Measurements from ENCODE around the gene CRYBG1. TPM values are rescaled to one million over a fixed set of nuclear protein-coding genes. Genes with fewer than 3 reads are reported as not detected.

CRYBG1 gene
- polyA plus RNA-seq, 1 experiment, result 0.75 TPM

DNA sequence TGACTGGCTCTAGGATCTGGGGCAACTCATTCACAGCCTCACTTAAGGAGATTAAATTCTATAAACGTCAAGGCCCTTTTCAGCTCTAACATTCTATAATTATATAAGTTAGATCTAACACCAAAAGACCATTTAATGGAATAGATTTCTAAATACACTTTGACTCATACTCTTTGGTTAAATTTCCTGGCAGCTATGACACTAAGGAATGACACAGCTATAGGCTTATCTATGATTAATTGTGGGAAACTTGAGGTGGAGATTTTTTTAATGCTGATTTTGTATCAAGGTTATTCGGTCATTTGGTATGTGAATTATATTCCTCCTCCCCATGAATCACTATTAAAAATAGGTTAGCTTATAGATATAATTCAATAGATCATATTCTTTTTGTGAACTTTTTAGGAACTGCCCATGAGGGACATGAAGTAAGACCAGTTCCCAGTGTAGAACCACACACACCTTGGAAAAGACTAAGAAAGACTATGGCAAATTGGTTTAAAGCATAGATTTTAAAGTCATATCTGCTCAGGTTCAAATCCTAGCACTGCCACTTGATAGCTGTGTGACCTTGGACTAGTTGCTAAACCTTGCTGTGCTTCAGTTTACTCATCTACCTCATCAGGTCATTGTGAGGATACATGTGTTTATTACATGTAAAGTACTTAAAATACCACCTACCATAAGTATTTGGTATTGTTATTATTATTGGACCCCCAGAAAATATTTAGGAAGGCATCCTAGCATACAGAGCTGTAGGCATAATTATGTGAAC, 116.0 kb downstream of the CRYBG1 start:
- Histone ChIP-seq H3K36me3 (ENCODE audit: control insufficient read depth, insufficient read depth, low read length) (no peaks in the 10 kb centered on the region), H3K27me3 (ENCODE audit: control insufficient read depth, insufficient read depth, low read length) (no peaks in the 10 kb centered on the region), H3K4me3 (ENCODE audit: low read depth, low read length) (no peak overlapping the region)
- TF ChIP-seq, protein P1, sequence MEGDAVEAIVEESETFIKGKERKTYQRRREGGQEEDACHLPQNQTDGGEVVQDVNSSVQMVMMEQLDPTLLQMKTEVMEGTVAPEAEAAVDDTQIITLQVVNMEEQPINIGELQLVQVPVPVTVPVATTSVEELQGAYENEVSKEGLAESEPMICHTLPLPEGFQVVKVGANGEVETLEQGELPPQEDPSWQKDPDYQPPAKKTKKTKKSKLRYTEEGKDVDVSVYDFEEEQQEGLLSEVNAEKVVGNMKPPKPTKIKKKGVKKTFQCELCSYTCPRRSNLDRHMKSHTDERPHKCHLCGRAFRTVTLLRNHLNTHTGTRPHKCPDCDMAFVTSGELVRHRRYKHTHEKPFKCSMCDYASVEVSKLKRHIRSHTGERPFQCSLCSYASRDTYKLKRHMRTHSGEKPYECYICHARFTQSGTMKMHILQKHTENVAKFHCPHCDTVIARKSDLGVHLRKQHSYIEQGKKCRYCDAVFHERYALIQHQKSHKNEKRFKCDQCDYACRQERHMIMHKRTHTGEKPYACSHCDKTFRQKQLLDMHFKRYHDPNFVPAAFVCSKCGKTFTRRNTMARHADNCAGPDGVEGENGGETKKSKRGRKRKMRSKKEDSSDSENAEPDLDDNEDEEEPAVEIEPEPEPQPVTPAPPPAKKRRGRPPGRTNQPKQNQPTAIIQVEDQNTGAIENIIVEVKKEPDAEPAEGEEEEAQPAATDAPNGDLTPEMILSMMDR (IDR thresholded peaks at IDR 0.05; ENCODE audit: insufficient read depth, low read depth, low read length), result no peak
- POLR2A ChIA-PET, result no interaction called here
- DNase-seq (ENCODE audit: low read depth), result no peak
- CTCF ChIA-PET, result interaction anchor here (0.6 to 1.5 kb wide), 2 partner anchors 11 to 15 kb away, joined by 3 read pairs; no protein-coding TSS in a partner anchor

DNA sequence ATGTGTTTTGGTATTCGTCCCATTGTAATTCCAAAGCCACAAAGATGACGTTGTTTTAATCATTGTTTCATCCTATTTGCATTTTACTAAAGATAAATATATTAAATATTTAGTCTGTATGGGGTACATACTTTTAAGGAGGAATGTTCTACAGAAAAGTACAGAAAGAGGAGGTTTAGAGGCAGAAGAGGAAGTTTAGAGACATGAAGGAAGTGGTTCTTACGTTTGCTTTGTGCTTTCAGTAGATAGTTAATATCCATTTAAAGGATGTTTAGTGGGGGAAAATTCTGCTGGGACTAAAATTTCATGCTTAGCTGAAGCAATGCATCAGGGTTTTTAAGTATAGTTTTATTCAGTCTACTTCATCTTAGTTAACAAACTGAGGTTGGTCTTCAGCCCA, 116.6 kb downstream of the CRYBG1 start:
- ChIA-PET POLR2A (no interaction called here), CTCF (interaction anchor here (1.5 kb wide), 1 partner anchor 11 kb away, joined by 3 read pairs; no protein-coding TSS in a partner anchor)
- TF ChIP-seq, protein P1 (IDR thresholded peaks at IDR 0.05; ENCODE audit: insufficient read depth, low read depth, low read length), result no peak
- no peaks in the 10 kb centered on the region for H3K27me3 ChIP-seq (ENCODE audit: control insufficient read depth, insufficient read depth, low read length)
- DNase-seq (ENCODE audit: low read depth), result no peak
- no peaks in the 10 kb centered on the region for H3K36me3 ChIP-seq (ENCODE audit: control insufficient read depth, insufficient read depth, low read length)
- H3K4me3 ChIP-seq (ENCODE audit: low read depth, low read length), result no peak overlapping the region

DNA sequence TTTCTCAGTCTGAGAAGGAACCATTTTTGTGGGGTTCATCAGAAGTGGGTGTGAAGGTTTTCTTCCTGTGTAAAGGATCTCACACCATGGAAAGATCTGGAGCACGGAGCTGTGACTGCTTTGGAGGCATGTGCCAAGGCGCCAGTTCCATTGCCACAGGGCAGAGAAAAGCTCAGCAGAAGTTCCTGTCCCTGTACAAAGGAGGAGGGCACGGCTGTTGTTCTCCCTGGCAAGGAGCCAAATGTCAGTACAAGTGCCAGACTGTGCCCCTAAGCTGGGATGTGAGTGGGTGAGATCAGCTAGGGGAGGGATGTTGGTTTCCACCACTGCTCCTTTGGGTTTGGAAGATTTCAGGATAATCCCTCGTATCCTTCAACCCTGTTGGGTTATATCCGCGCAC, 117.3 kb downstream of the CRYBG1 start:
- H3K36me3 ChIP-seq (ENCODE audit: control insufficient read depth, insufficient read depth, low read length), result no peaks in the 10 kb centered on the region
- H3K4me3 ChIP-seq (ENCODE audit: low read depth, low read length), result no peak overlapping the region
- POLR2A ChIA-PET, result no interaction called here
- CTCF ChIA-PET, result interaction anchor here (0.5 to 1.5 kb wide), 2 partner anchors 12 to 984 kb away, joined by 3 read pairs; no protein-coding TSS in a partner anchor
- TF ChIP-seq, protein P1 (IDR thresholded peaks at IDR 0.05; ENCODE audit: insufficient read depth, low read depth, low read length), result no peak
- no peak for DNase-seq (ENCODE audit: low read depth)
- no peaks in the 10 kb centered on the region for H3K27me3 ChIP-seq (ENCODE audit: control insufficient read depth, insufficient read depth, low read length)

DNA sequence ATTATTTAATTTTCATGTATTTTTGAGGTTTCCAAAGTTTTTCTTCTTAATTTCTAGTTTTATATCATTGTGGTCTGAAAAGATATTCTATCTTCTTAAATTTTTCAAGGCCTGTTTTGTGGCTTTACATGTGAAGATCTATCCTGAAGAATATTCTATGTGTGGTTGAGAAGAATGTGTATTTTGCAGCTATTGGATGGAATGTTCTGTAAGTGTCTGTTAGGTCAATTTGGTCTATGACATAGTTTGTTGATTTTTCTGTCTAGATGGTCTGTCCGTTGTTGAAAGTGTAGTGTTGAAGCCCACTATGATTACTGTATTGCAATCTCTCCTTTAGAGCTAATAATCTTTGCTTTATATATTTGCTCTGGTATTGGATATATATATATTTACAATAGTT, 125.7 kb downstream of the CRYBG1 start:
- no peak for DNase-seq (ENCODE audit: low read depth)
- no peaks in the 10 kb centered on the region for H3K36me3 ChIP-seq (ENCODE audit: control insufficient read depth, insufficient read depth, low read length)
- POLR2A ChIA-PET, result no interaction called here
- peaks cover 5% of the 10 kb centered on the region; the same call in 1 of the 2 replicates for H3K27me3 ChIP-seq (ENCODE audit: control insufficient read depth, insufficient read depth, low read length)
- TF ChIP-seq, protein P1 (IDR thresholded peaks at IDR 0.05; ENCODE audit: insufficient read depth, low read depth, low read length), result no peak
- H3K4me3 ChIP-seq (ENCODE audit: low read depth, low read length), result no peak overlapping the region
- CTCF ChIA-PET, result no interaction called here

DNA sequence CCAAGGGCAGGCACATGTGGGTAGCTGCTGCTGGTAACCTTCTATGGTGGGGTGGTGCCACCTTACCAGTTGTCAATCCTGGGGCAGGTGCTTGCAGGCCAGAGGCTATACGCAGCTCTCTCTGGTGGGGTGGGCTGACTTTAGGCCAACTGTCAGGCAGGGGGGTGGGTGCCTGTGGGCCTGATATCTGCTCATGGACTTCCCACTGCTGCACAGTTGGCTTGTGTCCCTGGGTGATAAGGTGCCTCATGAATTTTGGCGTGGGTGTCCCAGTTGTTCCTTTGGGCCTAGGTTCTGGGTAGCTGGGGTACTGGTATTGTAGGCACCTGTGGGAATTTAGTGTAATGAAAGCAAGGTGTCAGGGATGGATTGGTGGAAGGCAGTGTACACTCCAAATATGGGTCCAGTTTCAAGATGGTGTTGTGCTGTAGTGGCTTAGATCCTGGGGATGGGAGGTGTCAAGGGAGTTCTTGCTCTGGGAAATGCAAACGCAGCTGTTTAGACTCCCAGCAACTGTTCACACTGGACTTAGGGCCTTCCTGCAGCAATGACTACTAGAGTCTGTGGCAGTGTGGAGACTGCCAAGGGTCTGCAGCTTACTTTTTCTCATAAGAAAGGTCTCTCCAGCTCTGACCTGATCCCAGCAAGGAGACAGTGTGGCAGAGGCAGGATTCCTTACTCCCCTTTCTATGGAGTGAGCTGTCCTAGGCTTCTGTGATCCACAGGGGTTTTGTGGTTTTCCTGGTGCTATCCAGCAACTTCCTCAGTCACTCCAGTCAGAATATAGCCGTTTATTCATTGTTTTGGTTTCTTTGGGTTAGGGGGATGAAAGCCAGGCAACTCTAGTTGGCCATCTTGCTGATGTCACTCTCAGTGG, 128.2 kb downstream of the CRYBG1 start:
- TF ChIP-seq, protein P1 (IDR thresholded peaks at IDR 0.05; ENCODE audit: insufficient read depth, low read depth, low read length), result no peak
- Histone ChIP-seq H3K27me3 (ENCODE audit: control insufficient read depth, insufficient read depth, low read length) (peaks cover 5% of the 10 kb centered on the region), H3K4me3 (ENCODE audit: low read depth, low read length) (no peak overlapping the region), H3K36me3 (ENCODE audit: control insufficient read depth, insufficient read depth, low read length) (no peaks in the 10 kb centered on the region)
- POLR2A ChIA-PET, result no interaction called here
- CTCF ChIA-PET, result interaction anchor here (0.5 to 0.6 kb wide), 2 partner anchors 9 to 565 kb away, joined by 3 read pairs; no protein-coding TSS in a partner anchor
- no peak for DNase-seq (ENCODE audit: low read depth)

Data from BJ (cell line).